Stomach (tissue), 9 donors: ENCODE data around the gene HPDL. TPM values are rescaled to one million over a fixed set of nuclear protein-coding genes. Genes with fewer than 3 reads are reported as not detected.
A peak's percentile ranks its signal among the peaks of the same experiment; 100 is the strongest.

Source experiments
- DNase-seq, 2 donors: peaks; one replicate each; pipeline versions ENCODE4 v3.0.0 to v3.0.0-alpha.2; 2013 to 2019
- H3K27ac ChIP-seq, 5 donors: fragments of 200-600 bp in 4 of 5; sonication (generic) in 4 of 5; one replicate each; pipeline ENCODE4 v1.5.1; 2013 to 2019; ENCODE audit warnings: mild to moderate bottlenecking in 1 of 5, moderate library complexity in 1 of 5
- H3K27me3 ChIP-seq, 3 donors: fragments of 200-600 bp; sonication (generic); one replicate each; pipeline ENCODE4 v1.5.1; 2017 to 2019; ENCODE audit warnings: mixed run types in 1 of 3
- H3K36me3 ChIP-seq, 4 donors: fragments of 200-600 bp; sonication (generic); 1 replicate in 3 of 4; 2 replicates in 1 of 4; pipeline ENCODE4 v1.5.1; 2016 to 2019
- H3K4me1 ChIP-seq, 4 donors: fragments of 200-600 bp; sonication (generic); one replicate each; pipeline ENCODE4 v1.5.1; 2016 to 2019
- H3K4me3 ChIP-seq, 4 donors: fragments of 200-600 bp; sonication (generic) in 3 of 4; one replicate each; pipeline ENCODE4 v1.5.1; 2016 to 2019; ENCODE audit warnings: mild to moderate bottlenecking in 1 of 4
- H3K9me3 ChIP-seq, 4 donors: fragments of 200-600 bp; sonication (generic); one replicate each; pipeline ENCODE4 v1.5.1; 2016 to 2019
- EP300 ChIP-seq: sonication (generic); formaldehyde crosslinking; IDR thresholded peaks from one replicate; pipeline ENCODE4 v1.6.1; 2017; ENCODE audit warnings: antibody characterized with exemption
- POLR2A ChIP-seq, 4 donors: fragments of 450-650 bp; IDR thresholded peaks; one replicate each; pipeline ENCODE4 v1.6.1; 2016; ENCODE audit warnings: antibody characterized with exemption in 4 of 4, control low read depth in 2 of 4, mild to moderate bottlenecking in 1 of 4, moderate library complexity in 1 of 4
- POLR2AphosphoS5 ChIP-seq, 3 donors: sonication (generic); formaldehyde crosslinking; IDR thresholded peaks; one replicate each; pipeline ENCODE4 v1.6.1; 2016; ENCODE audit warnings: antibody characterized with exemption in 3 of 3
- WGBS, 5 donors: extraction: QIAGEN DNeasy Blood & Tissue Kit in 3 of 5; methylation state at CpG; one replicate each; pipeline versions ENCODE4 v1.1.5 to v1.1.7; 2013 to 2018; 5-methylcytosine and 5-hydroxymethylcytosine counted together
- intact Hi-C: fragments of 100-400 bp; cut with DNase I; formaldehyde crosslinking; loops from one replicate; pipeline ENCODE4 v1.15.1; 2023; ENCODE audit warnings: low total_unique reads
- polyA plus RNA-seq, 3 donors: library from polyadenylated mRNA; stranded (reverse); fragments of 200-250 nt; gene quantifications; one replicate each; pipeline ENCODE4 v1.2.3, GENCODE V29; 2013
- total RNA-seq, 5 donors: library from RNA; depleted of rRNA; stranded (reverse); fragments of >200 nt; gene quantifications; one replicate each; pipeline versions ENCODE4 v1.1.0 to v1.2.3, GENCODE V29; 2014 to 2016
- TF ChIP-seq, protein P1 (sequence below), 7 experiments: fragments of 450-650 bp in 4 of 7; fragments of 200-600 bp in 3 of 7; sonication (generic) in 3 of 7; IDR thresholded peaks; one replicate each; pipeline ENCODE4 v1.5.1; 2016 to 2019; ENCODE audit warnings: antibody characterized with exemption in 7 of 7, control low read depth in 2 of 7, mild to moderate bottlenecking in 1 of 7
- donor health status: healthy with polysubstance abuse.
- donor health status: Bipolar disorder and iron deficiency.
- donor health status: healthy.

The HPDL gene
- total and polyA plus RNA-seq, 8 donors = 1.8 to 10.1 (median 4.1) TPM; not detected in 3

DNA sequence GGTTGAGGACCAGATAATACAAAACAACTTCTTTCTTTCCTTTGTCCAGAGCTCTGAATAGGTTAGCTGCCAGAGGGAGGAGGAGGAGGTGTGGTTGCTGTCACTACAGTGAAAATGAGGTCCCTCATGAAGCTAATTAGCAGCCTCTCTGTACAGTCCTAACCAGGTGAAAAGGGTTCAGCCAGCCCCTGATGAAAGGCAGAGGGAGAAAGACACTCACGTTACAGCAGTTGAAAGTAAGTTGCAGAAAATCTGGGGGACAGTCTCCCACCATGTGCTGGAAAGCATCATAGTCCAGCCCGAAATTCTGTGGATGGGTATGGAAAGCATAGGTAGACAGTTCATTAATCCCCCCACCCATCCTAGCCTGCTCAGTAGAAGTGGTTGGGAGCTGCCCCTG lies 19.8 kb downstream of the HPDL start:
- TF ChIP-seq POLR2A (IDR thresholded peaks at IDR 0.05) (no peak), POLR2AphosphoS5 (IDR thresholded peaks at IDR 0.05) (no peak), EP300 (no peak)
- TF ChIP-seq, protein P1, sequence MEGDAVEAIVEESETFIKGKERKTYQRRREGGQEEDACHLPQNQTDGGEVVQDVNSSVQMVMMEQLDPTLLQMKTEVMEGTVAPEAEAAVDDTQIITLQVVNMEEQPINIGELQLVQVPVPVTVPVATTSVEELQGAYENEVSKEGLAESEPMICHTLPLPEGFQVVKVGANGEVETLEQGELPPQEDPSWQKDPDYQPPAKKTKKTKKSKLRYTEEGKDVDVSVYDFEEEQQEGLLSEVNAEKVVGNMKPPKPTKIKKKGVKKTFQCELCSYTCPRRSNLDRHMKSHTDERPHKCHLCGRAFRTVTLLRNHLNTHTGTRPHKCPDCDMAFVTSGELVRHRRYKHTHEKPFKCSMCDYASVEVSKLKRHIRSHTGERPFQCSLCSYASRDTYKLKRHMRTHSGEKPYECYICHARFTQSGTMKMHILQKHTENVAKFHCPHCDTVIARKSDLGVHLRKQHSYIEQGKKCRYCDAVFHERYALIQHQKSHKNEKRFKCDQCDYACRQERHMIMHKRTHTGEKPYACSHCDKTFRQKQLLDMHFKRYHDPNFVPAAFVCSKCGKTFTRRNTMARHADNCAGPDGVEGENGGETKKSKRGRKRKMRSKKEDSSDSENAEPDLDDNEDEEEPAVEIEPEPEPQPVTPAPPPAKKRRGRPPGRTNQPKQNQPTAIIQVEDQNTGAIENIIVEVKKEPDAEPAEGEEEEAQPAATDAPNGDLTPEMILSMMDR (IDR thresholded peaks at IDR 0.05) = no peak
- Histone ChIP-seq H3K27ac (no peak overlapping the region), H3K9me3 (no peaks in the 10 kb centered on the region), H3K4me1 (peaks cover 12 to 31% (median 24%) of the 10 kb centered on the region in 4 donors), H3K36me3 (peaks cover 30 to 58% (median 51%) of the 10 kb centered on the region in 4 donors), H3K4me3 (no peak overlapping the region), H3K27me3 (no peaks in the 10 kb centered on the region)
- 82 to 98% (median 88%) methylated on average over 2 of the region's 2 CpGs for WGBS, 5 donors
- no peak for DNase-seq
- intact Hi-C loops = no loop called here

DNA sequence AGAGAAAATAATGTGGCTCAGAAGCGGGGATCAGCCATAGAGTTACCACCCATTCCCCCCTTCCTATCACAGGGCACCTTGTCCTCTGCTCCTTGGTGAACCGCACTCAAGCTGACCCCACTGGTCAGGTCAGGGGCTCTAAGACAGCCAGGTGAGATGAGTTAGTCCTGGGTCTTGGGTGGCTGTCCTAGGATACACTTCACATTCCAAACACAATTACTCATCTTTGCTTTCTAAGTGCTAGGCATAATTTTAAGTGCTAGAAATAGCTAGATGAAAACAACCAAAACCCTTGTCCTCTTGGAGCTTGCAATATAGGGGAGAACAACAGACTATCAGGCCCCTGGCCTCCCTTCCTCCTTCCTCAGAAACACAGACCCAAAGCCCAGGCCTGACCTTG lies 21.3 kb downstream of the HPDL start:
- Histone ChIP-seq H3K36me3 (peaks cover 21 to 43% (median 37%) of the 10 kb centered on the region in 4 donors), H3K9me3 (no peaks in the 10 kb centered on the region), H3K4me3 (no peak overlapping the region), H3K4me1 (peaks cover 0 to 21% (median 16%) of the 10 kb centered on the region in 4 donors), H3K27me3 (no peaks in the 10 kb centered on the region), H3K27ac (peak overlapping the region in 3 of 5 donors; percentile 4 to 61 (median 39))
- TF ChIP-seq EP300 = no peak
- TF ChIP-seq, protein P1 (IDR thresholded peaks at IDR 0.05) = no peak
- no peak for TF ChIP-seq POLR2AphosphoS5 (IDR thresholded peaks at IDR 0.05)
- TF ChIP-seq POLR2A (IDR thresholded peaks at IDR 0.05) = no peak
- intact Hi-C loops = no loop called here
- DNase-seq = no peak
- WGBS, 5 donors = 89 to 100% (median 97%) methylated on average over 2 of the region's 2 CpGs

DNA sequence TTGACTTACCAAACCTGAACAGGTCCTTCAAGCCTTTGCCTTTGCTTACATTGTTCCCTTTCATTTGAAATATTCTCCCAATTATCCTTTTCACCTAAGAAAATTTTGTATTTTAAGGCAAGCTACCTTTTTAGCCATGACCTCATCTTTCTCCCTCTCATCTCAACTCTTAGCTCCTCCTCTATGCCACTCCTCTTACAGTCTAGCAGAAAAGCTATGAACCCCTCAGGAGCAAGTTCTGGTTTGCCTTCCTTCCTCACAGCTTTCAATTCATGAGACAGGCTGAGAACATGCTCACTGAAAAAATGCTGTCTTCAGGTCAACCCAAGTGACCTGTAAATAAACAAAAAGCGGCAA lies 21.9 kb downstream of the HPDL start:
- intact Hi-C loops = no loop called here

DNA sequence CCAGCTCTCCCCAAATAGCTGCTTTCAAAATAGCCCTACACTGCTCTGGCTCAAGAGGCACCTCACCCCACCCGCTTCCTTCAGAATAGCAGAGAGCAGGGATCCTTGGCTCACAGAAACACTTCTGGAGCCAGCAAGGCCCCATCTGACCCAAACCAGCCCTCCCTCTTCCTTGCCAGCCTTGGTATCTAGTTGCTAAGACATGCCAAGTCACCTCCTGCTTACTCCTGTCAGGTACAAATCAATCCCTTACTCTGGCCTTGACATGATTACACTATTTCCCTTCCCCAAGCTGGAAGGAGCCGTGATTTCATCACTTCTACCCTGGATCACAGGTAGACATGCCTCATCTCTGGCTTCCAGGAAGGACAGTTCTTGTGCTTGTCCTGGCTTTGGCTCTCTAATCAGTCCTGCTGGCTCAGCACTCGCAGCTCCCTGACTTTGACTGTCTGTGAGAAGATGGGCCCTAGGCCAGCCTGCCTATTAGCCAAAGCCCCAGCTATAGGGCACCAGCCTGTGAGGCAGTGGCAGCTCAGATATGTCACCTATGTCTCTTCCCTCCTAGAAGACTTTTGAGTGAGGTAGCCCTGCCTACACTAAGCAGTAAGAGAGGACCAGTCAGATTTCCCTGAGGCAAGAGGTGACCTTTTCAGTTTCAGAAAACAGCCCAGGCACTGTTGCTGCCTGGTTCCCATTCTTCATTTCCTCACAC lies 22.4 kb downstream of the HPDL start:
- H3K36me3 ChIP-seq = peaks cover 10 to 37% (median 28%) of the 10 kb centered on the region in 4 donors
- no peak overlapping the region for H3K4me3 ChIP-seq
- intact Hi-C loops = no loop called here
- H3K9me3 ChIP-seq = no peaks in the 10 kb centered on the region
- peak overlapping the region in 4 of 5 donors; percentile 1 to 61 (median 22) for H3K27ac ChIP-seq
- TF ChIP-seq POLR2A (IDR thresholded peaks at IDR 0.05) = no peak
- TF ChIP-seq, protein P1 (IDR thresholded peaks at IDR 0.05) = no peak
- no peak for TF ChIP-seq EP300
- TF ChIP-seq POLR2AphosphoS5 (IDR thresholded peaks at IDR 0.05) = no peak
- 24 to 50% (median 45%) methylated on average over 2 to 3 of the region's 3 CpGs for WGBS, 5 donors
- peaks cover 0 to 21% (median 16%) of the 10 kb centered on the region in 4 donors for H3K4me1 ChIP-seq
- DNase-seq = peak in 1 of 2 donors; percentile 16
- no peaks in the 10 kb centered on the region for H3K27me3 ChIP-seq

More for the DNA sequence above, 21.9 kb downstream of the HPDL start:
- H3K27ac ChIP-seq = peak overlapping the region in 4 of 5 donors; percentile 1 to 61 (median 22)
- no peaks in the 10 kb centered on the region for H3K9me3 ChIP-seq
- H3K36me3 ChIP-seq = peaks cover 15 to 39% (median 31%) of the 10 kb centered on the region in 4 donors
- DNase-seq = no peak
- TF ChIP-seq POLR2AphosphoS5 (IDR thresholded peaks at IDR 0.05) = no peak
- TF ChIP-seq, protein P1 (IDR thresholded peaks at IDR 0.05) = no peak
- no peaks in the 10 kb centered on the region for H3K27me3 ChIP-seq
- H3K4me3 ChIP-seq = no peak overlapping the region
- H3K4me1 ChIP-seq = peaks cover 0 to 21% (median 16%) of the 10 kb centered on the region in 4 donors
- 20 to 39% (median 33%) methylated on average over 1 of the region's 1 CpG for WGBS, 5 donors
